NOMO-1 treated with DMSO at 0.1 percent for 48 hours (cell line): ENCODE measurements around the gene BRD9.
"Not testable (repeated sequence)": the region's sequence is repeated elsewhere in the genome, so short reads cannot be mapped to it uniquely, and the experiment has no call there.

Source experiments
- DNase-seq: peaks from one replicate; lab custom pipeline; 2025; ENCODE audit not compliant: unreplicated experiment; lab: John Stamatoyannopoulos, UW

BRD9 gene

DNA sequence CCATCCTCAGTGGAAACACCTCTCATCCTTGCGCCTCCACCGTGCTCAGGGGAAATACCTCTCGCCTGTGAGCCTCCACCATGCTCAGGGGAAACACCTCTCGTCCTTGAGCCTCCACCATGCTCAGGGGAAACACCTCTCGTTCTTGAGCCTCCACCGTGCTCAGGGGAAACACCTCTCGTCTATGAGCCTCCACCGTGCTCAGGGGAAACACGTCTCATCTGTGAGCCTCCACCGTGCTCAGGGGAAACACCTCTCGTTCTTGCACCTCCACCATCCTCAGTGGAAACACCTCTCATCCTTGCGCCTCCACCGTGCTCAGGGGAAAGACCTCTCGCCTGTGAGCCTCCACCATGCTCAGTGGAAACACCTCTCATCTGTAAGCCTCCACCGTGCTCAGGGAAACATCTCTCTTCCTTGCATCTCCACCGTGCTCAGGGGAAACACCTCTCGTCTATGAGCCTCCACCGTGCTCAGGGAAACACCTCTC, 46.0 kb downstream of the BRD9 start:
- DNase-seq, result not testable (repeated sequence)

DNA sequence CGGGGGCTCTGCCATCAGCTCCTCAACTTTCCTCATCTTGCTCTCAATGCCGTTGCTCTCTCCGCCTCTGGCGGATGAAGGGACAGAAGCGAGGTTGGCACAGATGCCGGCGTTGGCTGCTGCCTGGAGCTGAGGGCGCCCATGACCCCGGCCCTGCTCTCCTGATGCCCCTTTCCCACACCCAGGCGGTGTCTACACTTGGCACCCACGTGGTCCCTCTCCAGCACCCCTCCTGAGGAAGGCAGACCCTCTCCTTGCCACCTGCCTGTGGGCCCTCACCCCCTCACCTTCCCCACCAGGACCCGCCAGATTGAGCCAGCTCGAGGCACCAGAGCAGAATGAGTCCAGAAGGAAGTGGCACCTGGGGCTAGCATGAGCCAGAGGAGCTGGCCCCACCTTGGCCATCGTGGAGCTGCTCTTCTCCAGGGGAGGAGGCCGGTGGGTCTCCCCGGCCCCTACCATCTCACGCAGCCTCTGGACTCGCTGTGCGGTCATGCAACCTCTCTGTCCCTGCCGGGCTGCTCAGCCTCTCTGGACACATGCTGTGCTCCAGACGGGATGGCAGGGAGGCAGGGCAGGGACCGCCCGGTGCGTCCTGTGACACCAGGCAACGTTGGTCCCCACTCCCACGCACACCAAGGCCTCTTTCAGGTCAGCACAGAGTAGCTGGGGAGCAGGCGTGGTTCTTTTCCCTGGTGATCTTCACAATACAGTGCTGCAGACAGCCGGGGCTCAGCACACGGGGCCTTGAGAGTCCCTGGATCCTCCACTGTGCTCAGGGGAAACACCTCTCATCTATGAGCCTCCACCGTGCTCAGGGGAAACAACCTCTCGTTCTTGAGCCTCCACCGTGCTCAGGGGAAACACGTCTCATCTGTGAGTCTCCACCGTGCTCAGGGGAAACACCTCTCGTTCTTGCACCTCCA, 46.7 kb downstream of the BRD9 start:
- DNase-seq, result not testable (repeated sequence)

DNA sequence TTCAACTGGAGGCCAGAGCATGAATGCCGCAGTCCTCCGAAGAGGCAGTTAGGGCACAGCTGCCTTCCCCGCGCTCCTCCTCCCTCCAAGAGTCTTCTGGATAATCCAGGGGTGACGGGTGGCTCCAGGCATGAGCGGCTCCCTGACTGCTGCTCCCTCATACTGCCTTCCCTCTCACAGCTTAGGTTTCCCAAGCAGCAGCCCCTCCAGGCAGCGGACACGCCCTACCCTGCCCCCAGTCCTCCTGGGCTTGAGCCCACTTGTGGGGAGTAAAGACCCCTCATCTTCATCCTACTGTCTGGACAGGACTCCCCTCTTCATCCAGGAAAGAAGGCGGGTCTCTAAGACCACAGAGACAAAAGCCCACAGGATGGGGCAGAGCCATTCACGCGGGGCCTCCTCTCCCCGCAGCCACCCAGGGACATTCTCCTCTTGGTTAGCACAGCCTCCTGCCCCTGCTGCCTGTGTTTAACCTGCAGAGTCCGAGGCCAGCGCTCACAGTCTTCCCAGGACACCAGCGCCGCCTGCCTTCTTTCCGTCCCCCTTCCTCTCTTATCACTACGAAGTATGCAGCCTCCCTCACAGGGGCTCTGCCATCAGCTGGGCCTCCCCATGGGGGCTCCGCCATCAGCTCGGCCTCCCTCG, 47.4 kb downstream of the BRD9 start:
- not testable (repeated sequence) for DNase-seq

DNA sequence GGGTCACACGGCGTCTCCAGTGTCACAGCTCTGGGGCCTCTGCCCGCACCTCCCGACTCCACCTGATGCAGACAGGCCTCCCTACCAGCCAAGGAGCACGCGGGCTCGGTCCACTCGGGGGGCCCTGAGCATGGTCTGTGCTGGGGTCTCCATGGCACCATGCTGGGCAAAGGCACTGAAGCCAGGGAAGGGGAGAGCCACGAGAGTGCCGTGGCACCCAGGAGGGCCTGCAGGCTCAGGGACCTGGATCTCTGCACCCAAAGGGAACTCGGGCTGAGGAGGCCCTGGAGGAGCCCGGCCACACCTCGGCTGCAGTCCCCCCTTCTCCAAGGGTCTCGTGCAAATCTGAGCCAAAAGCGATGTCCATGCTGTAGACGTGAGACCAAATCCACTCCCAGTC, 48.2 kb downstream of the BRD9 start:
- not testable (repeated sequence) for DNase-seq

DNA sequence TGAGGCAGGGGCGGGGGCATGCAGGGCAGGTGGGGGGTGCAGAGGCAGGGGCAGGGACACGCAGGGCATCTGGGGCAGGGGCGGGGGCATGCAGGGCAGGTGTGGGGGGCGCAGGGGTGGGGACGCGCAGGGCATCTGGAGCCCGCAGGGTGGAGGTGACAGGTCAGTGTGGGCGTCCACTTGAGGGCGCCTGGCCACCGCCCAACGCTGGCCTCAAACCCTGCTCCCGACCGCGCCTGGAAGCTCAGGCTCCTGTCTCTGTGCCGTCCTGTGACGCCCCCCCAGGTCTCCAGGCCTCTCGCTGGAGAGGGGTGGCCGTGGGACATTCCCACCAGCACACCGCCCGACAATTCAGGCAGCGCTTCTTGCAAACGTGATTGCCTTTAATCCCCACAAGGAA, 48.7 kb downstream of the BRD9 start:
- DNase-seq, result not testable (repeated sequence)

DNA sequence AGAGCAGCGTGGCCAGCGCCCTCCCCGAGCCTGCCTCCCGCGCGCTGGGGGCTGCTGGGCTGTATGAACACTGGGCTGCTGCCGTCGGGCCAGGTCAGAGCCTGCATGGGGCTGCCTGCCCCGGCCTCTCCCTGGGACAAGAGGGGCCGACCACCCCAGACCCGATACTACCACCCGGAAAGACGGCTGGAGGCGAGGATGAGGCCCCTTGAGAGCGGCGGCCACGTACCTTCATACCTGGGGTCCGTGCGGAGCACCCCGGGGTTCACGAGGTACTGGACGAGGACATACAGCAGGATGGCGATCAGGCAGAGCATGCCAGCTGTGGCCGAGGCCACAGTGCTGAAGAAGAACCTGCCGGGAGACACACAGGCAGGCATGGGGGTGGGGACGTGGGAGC, 49.2 kb downstream of the BRD9 start:
- not testable (repeated sequence) for DNase-seq

DNA sequence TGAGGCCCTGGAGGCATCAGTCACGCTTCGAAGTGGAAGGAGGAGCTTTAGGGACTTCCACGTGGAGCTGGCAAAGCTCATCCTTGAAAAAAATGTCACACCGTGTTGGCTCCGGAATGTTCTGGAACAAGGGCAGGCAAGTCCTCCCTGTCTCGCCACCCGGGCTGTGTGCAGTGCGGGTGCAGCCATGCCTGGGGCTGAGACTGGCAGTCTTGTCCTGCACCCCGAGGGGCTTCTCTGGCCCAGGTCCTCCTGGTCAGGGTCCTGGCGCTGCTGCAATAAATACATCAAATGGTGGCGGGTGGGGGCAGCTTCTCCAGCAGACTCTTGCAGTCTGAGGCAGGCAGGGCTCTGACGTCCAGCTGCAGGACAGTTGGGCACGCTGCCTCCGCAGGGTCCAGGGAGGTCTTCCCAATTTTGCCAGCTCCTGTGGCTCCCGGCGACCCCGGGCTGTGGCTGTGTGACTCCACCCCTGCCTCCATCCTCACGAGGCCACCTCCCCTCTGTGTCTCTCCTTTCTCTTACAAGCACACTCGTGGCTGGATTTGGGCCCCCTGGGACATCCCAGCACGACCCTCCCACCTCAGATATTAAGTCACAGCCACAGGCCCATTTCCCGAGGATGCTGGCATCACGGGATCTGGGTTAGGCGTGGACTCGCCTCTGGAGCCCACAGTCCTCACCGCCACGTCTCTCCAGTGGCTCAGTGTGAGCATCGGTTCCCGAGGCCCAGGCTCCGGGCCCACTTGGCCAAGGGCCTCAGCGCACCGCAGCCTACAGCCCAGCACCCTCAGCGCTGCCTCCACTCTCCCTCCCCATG, 50.0 kb downstream of the BRD9 start:
- DNase-seq, result not testable (repeated sequence)

DNA sequence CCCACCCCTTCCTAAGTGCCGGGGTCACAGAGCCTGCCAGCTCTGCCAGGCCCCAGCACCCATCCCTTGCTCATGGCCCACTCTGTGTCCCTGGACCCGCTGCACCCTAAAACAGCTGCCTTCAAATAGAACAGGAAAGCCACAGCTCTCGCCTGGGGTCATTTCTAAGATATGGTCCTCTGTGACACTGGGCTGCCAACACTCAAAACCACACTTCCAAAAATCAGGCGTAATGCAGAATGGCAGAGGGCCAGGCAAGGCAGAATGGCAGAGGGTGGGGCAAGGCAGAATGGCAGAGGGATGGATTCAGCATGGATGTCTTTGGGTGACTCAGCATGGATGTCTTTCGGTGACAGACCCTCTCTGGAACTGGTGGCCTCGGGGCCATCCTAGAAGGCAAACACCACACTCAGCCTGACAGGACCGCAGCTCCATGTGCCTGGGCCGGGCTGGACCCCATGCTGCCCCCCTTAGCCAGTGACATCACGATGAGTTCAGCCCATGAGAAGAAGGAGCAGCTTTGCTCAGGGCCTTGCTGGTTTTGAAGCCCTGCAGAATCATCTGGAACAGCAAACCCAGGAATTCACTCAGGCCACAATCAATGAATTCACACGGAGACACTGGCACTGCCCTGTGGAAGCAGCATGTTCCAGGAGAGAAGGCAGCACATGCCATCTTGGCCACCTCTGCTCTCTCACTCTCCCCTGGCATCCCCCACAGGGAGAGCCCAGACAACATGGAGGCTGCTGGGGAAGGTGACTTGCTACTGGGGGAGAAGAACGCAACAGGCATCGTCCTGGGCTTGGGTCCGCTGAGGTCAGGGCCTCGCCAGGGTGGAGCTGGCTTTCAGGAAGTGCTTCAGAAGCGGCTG, 50.8 kb downstream of the BRD9 start:
- not testable (repeated sequence) for DNase-seq

DNA sequence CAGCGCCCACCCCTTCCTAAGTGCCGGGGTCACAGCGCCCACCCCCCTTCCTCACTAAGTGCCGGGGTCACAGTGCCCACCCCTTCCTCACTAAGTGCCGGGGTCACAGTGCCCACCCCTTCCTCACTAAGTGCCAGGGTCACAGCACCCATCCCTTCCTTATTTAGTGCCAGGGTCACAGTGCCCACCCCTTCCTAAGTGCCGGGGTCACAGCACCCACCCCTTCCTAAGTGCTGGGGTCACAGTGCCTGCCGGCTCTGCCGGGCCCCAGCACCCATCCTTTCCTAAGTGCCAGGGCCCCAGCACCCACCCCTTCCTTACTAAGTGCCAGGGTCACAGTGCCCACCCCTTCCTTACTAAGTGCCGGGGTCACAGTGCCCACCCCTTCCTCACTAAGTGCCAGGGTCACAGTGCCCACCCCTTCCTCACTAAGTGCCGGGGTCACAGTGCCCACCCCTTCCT, 51.6 kb downstream of the BRD9 start:
- not testable (repeated sequence) for DNase-seq

DNA sequence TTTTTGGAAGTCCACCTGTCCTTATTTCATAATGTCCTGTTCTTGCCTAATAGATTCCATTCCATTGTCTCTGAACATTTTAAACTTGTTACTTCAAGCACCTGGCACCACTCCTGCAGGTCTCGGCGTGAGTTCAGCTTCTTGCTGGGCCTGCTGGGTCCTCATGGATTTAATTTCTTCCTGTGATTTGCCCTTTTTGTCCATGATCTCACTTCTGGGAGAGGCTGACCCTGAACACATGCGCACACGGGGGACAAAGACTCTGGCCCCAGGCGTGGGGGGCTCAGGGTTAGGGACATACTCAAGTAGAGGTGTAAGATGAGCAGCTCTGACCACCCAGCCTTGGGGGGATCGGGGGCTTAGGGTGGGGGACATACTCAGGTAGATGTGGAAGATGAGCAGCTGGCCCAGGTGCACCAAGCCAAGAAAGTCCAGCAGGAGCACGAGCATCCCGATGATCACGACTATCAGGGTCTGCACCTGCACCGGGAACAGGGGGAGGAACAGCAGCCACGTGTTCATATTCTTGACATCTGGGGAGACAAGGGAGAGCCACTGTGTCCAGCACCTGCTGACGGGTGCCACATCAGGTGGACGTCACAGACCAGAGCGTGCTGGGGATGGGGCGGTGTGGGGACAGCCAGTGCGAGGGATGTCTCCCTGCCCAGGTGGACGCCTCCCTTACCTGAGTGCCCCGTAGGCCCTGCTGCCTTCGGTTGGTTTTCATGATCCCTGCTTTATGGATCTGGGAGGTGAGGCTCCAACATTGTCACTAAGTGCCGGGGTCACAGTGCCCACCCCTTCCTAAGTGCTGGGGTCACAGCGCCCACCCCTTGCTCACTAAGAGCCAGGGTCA, 52.3 kb downstream of the BRD9 start:
- not testable (repeated sequence) for DNase-seq

DNA sequence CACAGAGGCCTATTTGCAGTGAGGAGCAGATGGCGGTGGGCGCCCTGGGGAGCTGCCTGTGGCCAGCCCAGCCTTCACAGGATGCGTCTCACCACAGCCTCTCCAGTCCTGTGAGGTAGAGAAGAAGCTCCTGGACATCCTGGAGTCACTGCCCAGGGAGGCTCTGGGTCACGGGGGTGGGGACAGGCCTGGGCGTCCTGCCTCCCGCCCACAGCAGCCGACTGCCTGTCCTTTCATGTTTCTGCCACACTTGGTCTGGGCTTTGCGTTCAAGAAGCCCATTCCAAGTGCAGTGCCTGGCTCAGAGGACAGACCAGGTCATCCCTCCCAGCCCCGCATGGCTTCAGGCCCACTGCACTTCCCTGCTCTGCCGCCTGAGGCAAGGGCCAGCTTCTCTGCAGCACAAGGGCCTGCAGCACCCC, 54.2 kb downstream of the BRD9 start:
- DNase-seq, result not testable (repeated sequence)

DNA sequence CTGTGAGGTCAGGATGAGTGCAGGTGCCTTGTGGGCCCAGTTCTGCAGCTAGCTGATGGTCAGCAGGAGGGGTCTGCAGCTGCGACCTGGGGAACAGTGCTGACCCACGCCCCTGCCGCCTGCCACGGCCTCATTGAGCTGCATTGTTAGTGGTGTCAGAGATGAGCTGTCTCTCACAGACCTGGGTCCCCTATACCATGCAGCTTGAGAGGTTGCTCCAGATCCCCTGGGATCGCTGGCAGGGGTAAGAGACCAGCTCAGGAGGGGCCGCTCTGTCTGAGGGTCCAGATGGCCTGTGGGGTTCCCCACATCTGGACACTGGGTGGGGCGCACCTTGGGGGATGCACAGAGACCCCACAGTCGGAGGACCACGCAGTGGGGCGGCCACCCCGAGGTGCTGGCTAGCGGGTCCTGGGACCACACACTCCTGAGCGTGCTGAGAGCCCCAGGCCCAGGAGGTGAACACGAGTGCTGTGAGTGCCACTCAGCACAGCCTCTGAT, 54.9 kb downstream of the BRD9 start:
- not testable (repeated sequence) for DNase-seq

DNA sequence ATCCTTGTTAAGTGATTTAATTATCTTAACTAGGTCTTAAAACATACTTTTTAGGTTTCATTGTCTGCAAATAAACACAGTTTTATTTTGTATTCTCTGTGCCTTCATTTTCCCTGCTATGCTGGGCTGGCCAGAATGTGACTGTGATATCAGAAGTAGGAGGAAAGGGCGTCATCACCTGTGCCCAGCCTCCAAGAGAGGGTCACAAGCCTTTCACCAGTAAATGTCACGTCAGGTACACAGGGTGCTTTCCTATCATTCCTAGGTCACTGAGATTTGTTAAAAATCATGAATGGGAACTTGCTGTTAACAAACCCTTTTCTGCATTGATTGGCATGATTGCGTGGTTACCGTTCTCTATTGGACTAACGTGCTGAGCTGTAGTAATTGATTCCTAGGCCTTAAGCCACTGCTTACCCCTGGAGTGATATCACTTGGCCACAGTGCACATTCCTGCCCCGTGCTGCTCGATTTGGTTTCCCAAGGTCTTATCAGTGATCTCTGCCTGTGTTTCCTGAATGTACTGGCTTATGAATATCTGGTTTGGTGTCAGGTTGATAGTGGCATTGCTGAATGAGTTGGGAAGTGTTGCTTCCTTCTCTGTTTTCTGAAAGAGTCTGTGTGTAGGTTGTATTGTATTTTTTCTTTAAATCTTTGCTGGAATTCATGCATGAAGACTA, 56.5 kb downstream of the BRD9 start:
- not testable (repeated sequence) for DNase-seq

DNA sequence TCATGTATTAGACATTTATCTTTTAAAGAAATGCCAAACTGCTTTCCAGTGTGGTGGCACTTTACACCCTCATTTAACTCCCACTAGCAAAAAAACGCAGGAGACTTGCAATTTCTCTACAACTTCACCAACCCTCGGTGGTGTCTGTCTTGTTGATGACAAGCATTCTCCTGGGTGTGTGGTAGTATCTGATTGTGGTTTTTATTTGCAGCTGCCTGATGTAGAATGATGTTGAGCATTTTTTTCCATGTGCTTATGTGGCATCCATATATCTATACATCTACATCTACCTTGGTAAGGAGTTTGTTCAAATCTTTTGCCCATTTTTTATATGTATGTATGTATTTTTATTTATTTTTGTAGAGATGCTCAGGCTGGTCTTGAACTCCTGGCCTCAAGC, 58.6 kb downstream of the BRD9 start:
- DNase-seq, result not testable (repeated sequence)

DNA sequence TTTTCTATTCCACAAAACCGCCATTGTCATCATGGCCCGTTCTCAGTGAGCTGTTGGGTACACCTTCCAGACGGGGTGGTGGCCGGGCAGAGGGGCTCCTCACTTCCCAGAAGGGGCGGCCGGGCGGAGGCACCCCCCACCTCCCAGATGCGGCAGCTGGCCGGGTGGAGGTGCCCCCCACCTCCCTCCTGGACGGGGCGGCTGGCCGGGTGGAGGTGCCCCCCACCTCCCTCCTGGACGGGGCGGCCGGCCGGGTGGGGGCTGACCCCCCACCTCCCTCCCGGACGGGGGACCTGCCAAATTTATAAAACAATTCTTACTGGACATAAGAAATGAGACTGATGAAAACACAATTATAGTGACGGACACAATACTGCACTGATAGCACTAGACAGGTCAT, 64.4 kb downstream of the BRD9 start:
- not testable (repeated sequence) for DNase-seq

DNA sequence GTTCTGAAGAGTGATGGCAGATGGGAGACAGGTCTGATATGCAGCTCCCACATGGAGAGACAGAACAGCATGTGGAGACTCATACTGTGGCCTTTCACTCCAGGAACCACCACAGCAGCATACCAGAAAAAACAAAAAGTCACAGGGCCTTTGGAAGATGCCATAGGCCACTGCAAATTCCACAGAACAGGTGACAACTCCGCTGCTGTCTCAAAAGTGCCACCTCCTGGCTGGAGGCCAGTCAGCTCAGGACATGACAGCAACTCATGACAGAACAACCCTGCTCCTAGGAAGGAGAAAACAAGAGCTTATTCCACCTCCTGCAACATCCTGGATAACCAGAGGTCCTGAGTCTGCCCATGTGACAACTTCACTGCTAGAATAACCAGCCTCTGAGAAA, 67.1 kb downstream of the BRD9 start:
- DNase-seq, result not testable (repeated sequence)

DNA sequence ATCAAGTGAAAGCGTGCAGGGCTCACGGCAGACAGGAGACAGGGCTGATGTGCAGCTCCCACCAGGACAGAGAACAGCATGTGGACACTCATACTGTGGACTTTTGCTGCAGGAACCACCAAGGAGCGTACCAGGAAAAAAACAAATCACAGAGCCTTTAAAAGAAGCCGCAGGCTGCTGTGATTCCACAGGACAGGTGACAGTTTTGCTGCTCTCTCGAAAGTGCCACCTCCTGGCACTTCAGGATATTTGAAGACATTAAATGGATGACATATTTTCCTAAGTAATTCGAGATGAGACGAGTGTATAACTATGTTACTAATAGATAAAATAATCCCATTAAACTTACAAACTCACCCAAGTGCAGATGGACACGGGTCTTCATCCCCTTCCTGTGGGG, 71.1 kb downstream of the BRD9 start:
- no peak for DNase-seq

DNA sequence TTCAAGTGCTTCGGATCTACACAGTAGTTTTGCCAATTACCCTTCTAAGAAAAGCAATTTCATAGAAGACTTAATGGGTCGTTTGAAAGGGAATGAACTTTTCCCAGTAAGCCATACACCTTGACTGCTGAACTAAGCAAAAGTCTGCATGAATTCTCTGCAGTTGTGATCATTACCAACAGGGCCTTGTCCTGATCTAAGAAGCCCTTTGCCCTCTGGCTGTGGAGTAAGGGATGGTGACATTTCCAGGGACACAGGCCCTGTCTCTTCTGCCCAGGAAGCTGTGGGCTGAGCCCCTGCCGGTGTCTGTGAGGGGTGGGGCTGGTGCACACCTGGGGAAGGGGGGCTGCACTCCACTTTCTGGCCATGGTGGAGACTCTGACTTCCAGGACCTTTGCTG, 72.4 kb downstream of the BRD9 start:
- no peak for DNase-seq
